Neural cell (in vitro differentiated cells): ENCODE results near the gene MPLKIP. TPM values are rescaled to one million over a fixed set of nuclear protein-coding genes. Genes with fewer than 3 reads are reported as not detected.
A peak's percentile ranks its signal among the peaks of the same experiment; 100 is the strongest.

Experiments
- H2AFZ ChIP-seq: fragments of 200-600, 300-800 bp; sonication (generic), shearing (Covaris generic); 2 replicates; pipeline ENCODE4 v1.6.0; 2014; ENCODE audit warnings: low read depth, mild to moderate bottlenecking, antibody characterized with exemption, low read length, moderate library complexity
- H3F3A ChIP-seq: fragments of 200-600 bp; shearing (Covaris generic); 2 replicates; pipeline ENCODE4 v1.6.1; 2016; ENCODE audit warnings: mild to moderate bottlenecking, moderate library complexity, mixed read lengths, antibody characterized with exemption, low read length; ENCODE audit not compliant: insufficient read depth, poor library complexity, severe bottlenecking
- H3K27ac ChIP-seq: fragments of 200-600, 300-800 bp; sonication (generic), shearing (Covaris generic); 2 replicates; pipeline ENCODE4 v1.5.1; 2014; ENCODE audit warnings: mild to moderate bottlenecking, low read length, moderate library complexity
- H3K27me3 ChIP-seq: fragments of 300-800, 200-600 bp; sonication (generic), shearing (Covaris generic); 2 replicates; pipeline ENCODE4 v1.6.0; 2014; ENCODE audit warnings: mild to moderate bottlenecking, low read depth, low read length, moderate library complexity; ENCODE audit not compliant: insufficient read depth
- H3K36me3 ChIP-seq: fragments of 300-800, 200-600 bp; sonication (generic), shearing (Covaris generic); 2 replicates; pipeline ENCODE4 v1.5.1; 2014; ENCODE audit warnings: mild to moderate bottlenecking, antibody characterized with exemption, low read length, moderate library complexity; ENCODE audit not compliant: insufficient read depth
- H3K4me2 ChIP-seq: fragments of 300-800, 200-600 bp; sonication (generic), shearing (Covaris generic); 2 replicates; pipeline ENCODE4 v1.6.0; 2014; ENCODE audit warnings: mild to moderate bottlenecking, low read length
- H3K4me3 ChIP-seq: fragments of 300-800, 200-600 bp; sonication (generic), shearing (Covaris generic); 2 replicates; pipeline ENCODE4 v1.5.1; 2014; ENCODE audit warnings: mild to moderate bottlenecking, low read length, moderate library complexity
- H3K79me2 ChIP-seq: fragments of 200-600 bp; shearing (Covaris generic); replicated peaks from 2 replicates; pipeline ENCODE4 v1.6.0; 2014; ENCODE audit warnings: mild to moderate bottlenecking, low read length, moderate library complexity; ENCODE audit not compliant: insufficient read depth
- H3K9ac ChIP-seq: fragments of 300-800, 200-600 bp; sonication (generic), shearing (Covaris generic); 2 replicates; pipeline ENCODE4 v1.6.1; 2016; ENCODE audit warnings: mild to moderate bottlenecking, low read length, mixed read lengths
- H3K9me2 ChIP-seq: fragments of 200-600 bp; shearing (Covaris generic); 2 replicates; pipeline ENCODE4 v1.6.1; 2016; ENCODE audit warnings: mild to moderate bottlenecking, low read length, mixed read lengths; ENCODE audit not compliant: insufficient read depth
- H3K9me3 ChIP-seq: fragments of 200-600, 300-800 bp; sonication (generic), shearing (Covaris generic); 2 replicates; pipeline ENCODE4 v1.6.1; 2016; ENCODE audit warnings: mild to moderate bottlenecking, mixed run types, low read length, moderate library complexity, mixed read lengths
- H4K20me1 ChIP-seq: fragments of 200-600 bp; shearing (Covaris generic); 2 replicates; pipeline ENCODE4 v1.6.1; 2016; ENCODE audit warnings: mild to moderate bottlenecking, mixed run types; ENCODE audit not compliant: insufficient read depth
- CTCF ChIP-seq: fragments of 450-650 bp; IDR thresholded peaks from 2 replicates; pipeline ENCODE4 v1.5.1; 2014; ENCODE audit warnings: antibody characterized with exemption, mild to moderate bottlenecking, moderate library complexity; ENCODE audit not compliant: poor library complexity, severe bottlenecking
- EP300 ChIP-seq: fragments of 450-650 bp; conservative IDR thresholded peaks from 2 replicates; pipeline ENCODE4 v1.6.1; 2014; ENCODE audit warnings: antibody characterized with exemption, mild to moderate bottlenecking, moderate library complexity; ENCODE audit not compliant: poor library complexity, severe bottlenecking
- EZH2 ChIP-seq: fragments of 200-600, 300-800 bp; shearing (Covaris generic), sonication (generic); IDR thresholded peaks from 2 replicates; pipeline ENCODE4 v1.6.1; 2014; ENCODE audit warnings: antibody characterized with exemption, low read length, borderline replicate concordance, mild to moderate bottlenecking; ENCODE audit not compliant: insufficient read depth, poor library complexity, severe bottlenecking
- MXI1 ChIP-seq: fragments of 450-650 bp; conservative IDR thresholded peaks from 2 replicates; pipeline ENCODE4 v1.6.1; 2014; ENCODE audit warnings: antibody characterized with exemption, mild to moderate bottlenecking; ENCODE audit not compliant: poor library complexity, severe bottlenecking
- POLR2AphosphoS5 ChIP-seq: IDR thresholded peaks from 2 replicates; pipeline ENCODE4 v1.6.1; 2012
- RAD21 ChIP-seq: fragments of 450-650 bp; conservative IDR thresholded peaks from 2 replicates; pipeline ENCODE4 v1.6.1; 2014; ENCODE audit warnings: antibody characterized with exemption, mild to moderate bottlenecking, moderate library complexity
- REST ChIP-seq: IDR thresholded peaks from 2 replicates; pipeline ENCODE4 v1.6.1; 2012; ENCODE audit warnings: borderline replicate concordance
- SMC3 ChIP-seq: fragments of 450-650 bp; conservative IDR thresholded peaks from 2 replicates; pipeline ENCODE4 v1.6.1; 2014; ENCODE audit warnings: antibody characterized with exemption, mild to moderate bottlenecking, moderate library complexity; ENCODE audit not compliant: poor library complexity
- TAF1 ChIP-seq: IDR thresholded peaks from 2 replicates; pipeline ENCODE4 v1.6.1; 2012; ENCODE audit warnings: low read depth
- polyA plus RNA-seq: library from polyadenylated mRNA; depleted of rRNA; stranded (reverse); fragments of >200 nt; gene quantifications from 2 replicates; pipeline ENCODE4 v1.2.3, GENCODE V29; 2014

The MPLKIP gene
- polyA plus RNA-seq, 1 donor from 2014 or later: 54.6 TPM

- no peak overlapping the region for H2AFZ ChIP-seq
- no peak overlapping the region for H3K4me2 ChIP-seq
- no peaks in the 10 kb centered on the region for H4K20me1 ChIP-seq
- H3K36me3 ChIP-seq: no peaks in the 10 kb centered on the region
- no peaks in the 10 kb centered on the region for H3K9me2 ChIP-seq
- no peaks in the 10 kb centered on the region for H3K9me3 ChIP-seq
- H3K9ac ChIP-seq: no peak overlapping the region
- no peaks in the 10 kb centered on the region for H3F3A ChIP-seq
- TF ChIP-seq TAF1 (no peak), MXI1 (no peak), POLR2AphosphoS5 (no peak)
- no peak overlapping the region for H3K27ac ChIP-seq
- peaks cover 2% of the 10 kb centered on the region for H3K79me2 ChIP-seq
- H3K4me3 ChIP-seq: no peak overlapping the region
- no peaks in the 10 kb centered on the region for H3K27me3 ChIP-seq
Measured at GRCh38 chr7:40138973-40139372, 4.6 kb upstream of the MPLKIP start.

GRCh38 chr7:40137563-40137962 is 3.1 kb upstream of the MPLKIP start:
- Histone ChIP-seq H3K79me2 (peaks cover 16% of the 10 kb centered on the region), H3K4me2 (no peak overlapping the region), H3K36me3 (no peaks in the 10 kb centered on the region), H3K9me3 (no peaks in the 10 kb centered on the region), H3K9ac (no peak overlapping the region), H4K20me1 (no peaks in the 10 kb centered on the region), H3K9me2 (no peaks in the 10 kb centered on the region), H3K27me3 (no peaks in the 10 kb centered on the region), H3K27ac (no peak overlapping the region), H3F3A (no peaks in the 10 kb centered on the region), H3K4me3 (no peak overlapping the region), H2AFZ (no peak overlapping the region)
- no peak for TF ChIP-seq SMC3
- TF ChIP-seq TAF1: no peak
- TF ChIP-seq CTCF: no peak
- TF ChIP-seq MXI1: no peak
- TF ChIP-seq EZH2: no peak
- no peak for TF ChIP-seq POLR2AphosphoS5

- Histone ChIP-seq H3K79me2 (peaks cover 29% of the 10 kb centered on the region), H3K27ac (no peak overlapping the region)
- no peak for TF ChIP-seq MXI1
- TF ChIP-seq POLR2AphosphoS5: no peak
- TF ChIP-seq REST: no peak
- TF ChIP-seq TAF1: no peak
- no peak for TF ChIP-seq SMC3
- no peak for TF ChIP-seq EP300
- TF ChIP-seq EZH2: no peak
- TF ChIP-seq RAD21: no peak
- no peak for TF ChIP-seq CTCF
Measured at GRCh38 chr7:40135317-40135610, 842 bp upstream of the MPLKIP start.

More at GRCh38 chr7:40135317-40135610, 842 bp upstream of the MPLKIP start:
- Histone ChIP-seq H3F3A (no peaks in the 10 kb centered on the region), H3K27me3 (no peaks in the 10 kb centered on the region), H3K36me3 (no peaks in the 10 kb centered on the region), H3K4me3 (peak overlapping the region; percentile 94), H2AFZ (peak overlapping the region; percentile 98), H4K20me1 (no peaks in the 10 kb centered on the region), H3K9ac (peak overlapping the region; percentile 86), H3K9me2 (no peaks in the 10 kb centered on the region), H3K4me2 (peak overlapping the region; percentile 82), H3K9me3 (no peaks in the 10 kb centered on the region)
